ENCODE results near the gene IRAK1.
"Not testable (repeated sequence)": the region's sequence is repeated elsewhere in the genome, so short reads cannot be mapped to it uniquely, and the experiment has no call there.

IRAK1 gene

DNA sequence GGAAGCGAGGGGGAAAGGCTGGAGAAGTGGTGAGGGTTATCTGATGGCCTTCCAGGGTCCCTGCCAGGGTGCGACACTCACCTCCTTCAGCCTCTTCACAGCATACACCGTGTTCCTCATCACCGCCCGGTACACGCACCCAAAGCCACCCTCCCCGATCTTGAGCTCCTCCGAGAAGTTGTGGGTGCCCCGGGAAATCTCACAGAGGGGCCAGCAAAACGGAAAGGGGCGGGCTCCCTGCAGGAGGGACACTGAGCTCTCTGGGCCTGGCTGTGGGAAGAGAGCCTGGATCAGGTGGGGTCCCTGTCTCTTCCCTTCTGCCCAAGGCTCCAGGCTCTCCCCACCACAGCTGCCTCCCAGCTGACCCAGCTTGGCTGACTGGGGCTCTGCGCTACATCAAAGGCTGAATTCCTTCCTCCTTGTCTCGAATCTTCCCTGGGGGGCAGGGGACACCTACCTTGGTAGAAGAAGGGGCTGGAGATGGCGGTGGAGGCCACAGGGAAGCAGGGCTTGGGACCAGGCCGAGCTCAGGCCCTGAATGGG is 1.1 kb downstream of the IRAK1 start:
- DNase-seq: no peak

DNA sequence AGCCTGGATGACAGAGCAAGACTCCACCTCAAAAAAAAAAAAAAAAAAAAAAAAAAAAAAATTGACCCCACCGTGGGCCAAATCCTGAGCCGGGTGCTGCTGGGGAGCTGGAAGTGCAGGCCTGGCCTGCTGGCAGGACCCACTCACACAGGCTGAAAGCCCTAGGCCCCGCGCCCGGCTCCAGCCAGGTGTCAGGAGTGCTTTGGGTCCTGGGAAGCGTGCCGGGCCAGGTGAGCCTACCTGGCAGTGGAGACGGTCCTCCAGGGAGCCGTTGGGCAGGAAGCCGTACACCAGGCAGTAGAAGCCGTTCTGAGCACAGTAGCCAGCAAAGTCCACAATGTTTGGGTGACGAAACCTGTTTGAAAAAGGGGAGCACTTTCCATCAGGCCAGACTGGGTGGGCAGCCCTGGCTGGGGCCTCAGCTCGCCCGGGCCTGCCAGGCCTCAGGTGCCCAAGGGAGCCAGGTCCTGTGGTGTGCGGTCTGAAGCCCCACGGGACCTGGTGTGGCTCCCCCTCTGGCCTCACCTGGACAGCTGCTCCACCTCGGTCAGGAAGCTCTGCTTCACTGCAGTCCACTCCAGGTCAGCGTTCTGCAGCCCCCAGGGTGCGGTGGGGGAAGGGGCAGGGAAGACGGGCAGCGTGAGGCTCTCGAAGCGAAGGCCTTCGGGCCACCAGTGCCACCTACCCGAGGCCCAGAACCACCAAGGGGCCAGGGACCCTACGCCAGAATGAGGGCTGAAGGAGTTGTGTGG is 1.8 kb downstream of the IRAK1 start:
- no peak for DNase-seq

DNA sequence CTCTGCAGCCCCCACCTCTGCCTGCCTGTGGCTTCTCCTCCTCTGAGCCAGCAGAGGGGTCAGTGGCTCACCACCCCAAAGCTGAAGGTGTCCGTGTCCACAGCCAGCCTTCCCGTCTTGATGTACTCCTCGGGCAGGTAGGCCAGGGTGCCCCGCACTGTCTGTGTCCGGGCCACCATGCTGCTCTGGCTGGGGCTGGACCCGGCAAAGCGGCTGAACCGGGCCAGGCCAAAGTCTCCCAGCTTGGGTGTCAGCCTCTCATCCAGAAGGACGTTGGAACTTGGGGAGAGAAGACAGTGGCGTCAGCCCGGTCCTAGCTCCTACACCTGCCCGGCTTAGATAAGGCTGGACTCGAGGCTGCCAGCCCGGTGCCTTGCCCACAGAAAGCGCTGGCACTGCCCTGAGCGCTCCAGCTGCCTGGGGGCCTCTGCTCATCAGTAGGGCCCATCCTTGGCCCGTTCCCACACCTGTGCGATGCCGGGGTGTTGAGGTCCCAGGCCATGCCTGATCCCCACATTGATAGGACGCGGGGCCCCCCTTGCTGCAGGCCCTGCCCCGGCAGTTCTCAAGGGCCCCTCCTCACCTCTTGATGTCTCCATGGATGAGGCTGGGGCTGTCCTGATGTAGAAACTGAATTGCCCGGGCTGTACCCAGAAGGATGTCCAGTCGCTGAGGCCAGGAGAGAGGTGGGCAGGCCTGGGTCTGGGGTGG is 3.2 kb downstream of the IRAK1 start:
- no peak for DNase-seq

DNA sequence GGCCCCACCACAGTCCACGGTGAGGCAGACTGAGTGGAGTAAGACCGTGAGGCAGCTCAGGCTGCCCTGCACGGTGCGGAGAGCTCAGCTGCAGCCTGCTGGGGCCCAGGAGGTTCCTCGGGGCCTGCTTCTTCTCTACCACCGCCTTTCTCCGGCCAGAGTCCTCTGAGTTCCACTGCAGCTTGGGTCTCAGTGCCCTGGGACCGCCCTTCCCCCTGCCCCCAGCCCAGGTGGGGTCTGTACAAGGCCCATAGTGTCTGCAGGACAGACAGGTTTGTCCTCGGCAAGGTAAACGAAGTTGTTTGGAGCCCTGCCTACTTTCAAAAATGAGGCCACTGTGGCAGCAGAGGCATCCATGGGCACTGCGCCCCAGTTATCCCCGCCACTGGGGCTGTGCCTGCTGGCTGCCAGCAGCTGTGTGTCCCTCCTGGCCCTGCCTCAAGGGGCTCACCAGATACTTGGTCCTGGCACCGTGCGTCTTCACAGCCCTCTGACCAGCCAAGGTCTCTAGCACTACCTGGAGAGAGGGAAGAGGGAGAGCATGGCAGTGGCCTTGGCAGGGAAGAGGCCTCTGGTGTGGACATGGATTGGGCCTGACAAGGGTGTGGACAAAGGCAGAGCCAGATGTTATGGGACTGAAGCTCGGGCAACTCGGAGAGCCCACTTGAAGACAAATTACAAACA is 4.0 kb downstream of the IRAK1 start:
- no peak for DNase-seq

DNA sequence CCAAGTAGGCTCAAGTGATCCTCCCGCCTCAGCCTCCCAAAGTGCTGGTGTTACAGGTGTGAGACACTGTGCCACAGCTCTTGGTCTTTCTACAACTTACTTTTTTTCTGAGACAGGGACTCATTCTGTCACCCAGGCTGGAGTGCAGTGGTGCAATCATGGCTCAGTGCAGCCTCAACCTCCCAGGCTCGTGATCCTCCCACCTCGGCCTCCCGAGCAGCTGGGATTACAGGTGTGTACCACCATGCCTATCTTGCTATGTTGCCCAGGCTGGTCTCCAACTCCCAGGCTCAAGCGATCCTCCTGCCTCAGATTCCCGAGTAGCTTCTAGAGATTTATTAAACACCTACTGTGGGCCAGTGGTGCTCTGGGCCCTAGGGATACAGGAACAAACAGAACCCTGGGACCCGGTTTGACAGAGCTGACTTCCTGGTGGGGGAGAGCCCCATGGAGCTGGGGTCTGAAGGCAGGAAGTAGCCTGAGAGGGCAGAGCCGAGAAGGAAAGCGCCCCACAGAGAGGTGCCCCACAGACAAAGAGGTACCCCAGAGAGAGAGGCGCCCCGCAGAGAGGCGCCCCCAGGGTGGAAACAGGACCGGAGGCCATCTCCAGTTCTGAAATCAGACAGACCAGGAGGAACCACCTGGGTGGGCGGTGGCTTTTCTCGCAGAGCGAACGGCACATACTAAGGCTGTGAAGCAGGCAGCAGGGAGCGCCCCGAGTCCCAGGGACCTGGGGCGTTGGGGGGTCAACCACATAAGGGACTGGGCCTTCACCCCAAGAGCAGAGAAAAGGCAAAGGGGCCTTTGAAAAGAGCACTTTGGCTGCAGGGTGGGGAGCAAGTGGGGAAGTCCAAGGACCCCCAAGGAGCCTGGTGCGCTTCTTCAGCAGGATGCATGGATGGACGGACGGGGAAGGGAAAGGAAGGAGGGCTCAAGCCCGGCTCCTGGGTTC is 5.0 kb downstream of the IRAK1 start:
- DNase-seq: no peak

DNA sequence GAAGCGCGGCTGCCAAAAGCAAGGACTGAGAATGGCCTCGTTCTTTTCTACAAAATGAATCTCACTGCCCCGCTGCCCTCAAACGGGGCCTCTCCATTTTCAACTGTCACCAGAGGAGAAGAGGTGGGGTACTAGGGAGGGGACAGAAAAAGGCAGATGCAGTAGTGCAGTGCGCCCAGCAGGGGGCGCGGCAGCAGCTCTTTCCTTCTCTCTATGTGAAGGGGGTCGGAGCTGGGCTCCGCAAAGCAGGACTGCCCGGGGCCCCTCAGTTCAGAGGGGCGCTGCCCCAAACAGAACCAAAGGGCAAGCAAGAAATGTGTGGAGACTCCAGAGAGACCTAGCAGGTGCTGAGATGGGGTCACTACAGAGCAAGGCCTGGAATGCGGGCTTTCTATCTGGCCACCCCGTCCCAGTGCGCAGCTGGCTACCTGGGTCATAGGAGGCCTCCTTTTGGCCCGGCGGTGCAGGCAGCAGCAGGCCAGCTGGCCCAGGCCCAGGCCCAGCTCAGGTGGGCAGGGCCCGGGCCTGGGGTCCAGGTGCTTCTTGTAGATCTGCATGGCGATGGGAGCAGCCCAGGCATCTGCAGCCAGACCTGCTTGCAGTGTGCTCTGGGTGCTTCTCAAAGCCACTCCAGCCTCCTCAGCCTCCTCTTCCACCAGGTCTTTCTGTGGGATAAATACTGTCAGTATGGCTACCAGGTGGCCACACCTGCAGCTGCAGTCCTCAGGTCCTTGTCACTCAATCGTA is 5.9 kb downstream of the IRAK1 start:
- peak; percentile 11 for DNase-seq

DNA sequence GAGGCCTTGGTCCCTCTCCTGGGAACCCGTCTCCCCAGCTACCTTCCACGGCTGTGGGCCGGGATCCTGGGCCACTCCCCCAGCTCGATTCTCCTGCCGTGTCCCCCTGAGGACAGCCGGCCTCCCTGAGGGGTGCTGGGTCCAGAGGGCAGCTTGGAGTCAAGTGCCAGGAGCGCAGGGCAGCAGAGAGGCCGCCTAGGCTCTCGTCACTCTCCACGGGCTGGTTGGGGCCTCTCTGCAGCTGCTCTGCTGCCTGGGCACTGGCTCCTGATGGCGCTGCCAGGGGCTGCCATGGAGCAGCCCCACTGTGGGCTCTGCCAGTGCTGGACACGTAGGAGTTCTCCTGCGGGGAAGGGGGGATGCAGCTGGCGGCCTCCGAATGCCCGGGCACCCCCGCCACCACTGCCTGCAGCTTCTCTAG is 6.7 kb downstream of the IRAK1 start:
- no peak for DNase-seq

DNA sequence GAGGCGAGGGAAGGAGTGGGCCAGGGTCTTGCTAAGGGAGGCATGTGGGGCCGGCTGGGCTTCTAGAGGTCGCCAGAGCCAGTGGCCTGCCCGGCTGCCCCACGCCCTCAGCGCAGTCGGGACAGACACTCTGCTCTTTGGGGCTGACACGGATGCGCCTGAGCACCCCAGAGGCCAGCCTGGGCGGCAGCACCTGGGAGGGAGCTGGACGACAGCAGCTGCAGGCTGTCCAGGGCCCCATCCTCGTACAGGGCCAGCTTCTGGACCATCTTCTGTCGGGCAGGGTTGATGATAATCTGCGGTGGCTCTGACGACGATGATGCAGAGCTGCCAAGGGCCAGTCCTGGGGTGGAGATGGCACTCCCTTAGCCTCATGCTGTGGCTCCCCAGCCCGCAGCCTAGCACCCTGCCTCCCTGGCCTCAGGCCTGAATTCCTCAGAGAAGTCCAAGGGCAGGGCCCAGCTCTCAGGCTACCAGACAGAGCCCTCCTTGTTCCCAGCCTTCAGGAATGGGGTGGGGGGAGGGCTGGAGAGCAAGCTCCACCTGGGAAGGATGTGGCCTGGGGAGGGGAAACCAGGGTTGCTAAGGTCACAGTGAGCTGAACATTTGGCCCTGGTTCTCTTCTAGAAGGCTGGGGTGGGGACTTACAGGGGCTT is 7.2 kb downstream of the IRAK1 start:
- DNase-seq: no peak

DNA sequence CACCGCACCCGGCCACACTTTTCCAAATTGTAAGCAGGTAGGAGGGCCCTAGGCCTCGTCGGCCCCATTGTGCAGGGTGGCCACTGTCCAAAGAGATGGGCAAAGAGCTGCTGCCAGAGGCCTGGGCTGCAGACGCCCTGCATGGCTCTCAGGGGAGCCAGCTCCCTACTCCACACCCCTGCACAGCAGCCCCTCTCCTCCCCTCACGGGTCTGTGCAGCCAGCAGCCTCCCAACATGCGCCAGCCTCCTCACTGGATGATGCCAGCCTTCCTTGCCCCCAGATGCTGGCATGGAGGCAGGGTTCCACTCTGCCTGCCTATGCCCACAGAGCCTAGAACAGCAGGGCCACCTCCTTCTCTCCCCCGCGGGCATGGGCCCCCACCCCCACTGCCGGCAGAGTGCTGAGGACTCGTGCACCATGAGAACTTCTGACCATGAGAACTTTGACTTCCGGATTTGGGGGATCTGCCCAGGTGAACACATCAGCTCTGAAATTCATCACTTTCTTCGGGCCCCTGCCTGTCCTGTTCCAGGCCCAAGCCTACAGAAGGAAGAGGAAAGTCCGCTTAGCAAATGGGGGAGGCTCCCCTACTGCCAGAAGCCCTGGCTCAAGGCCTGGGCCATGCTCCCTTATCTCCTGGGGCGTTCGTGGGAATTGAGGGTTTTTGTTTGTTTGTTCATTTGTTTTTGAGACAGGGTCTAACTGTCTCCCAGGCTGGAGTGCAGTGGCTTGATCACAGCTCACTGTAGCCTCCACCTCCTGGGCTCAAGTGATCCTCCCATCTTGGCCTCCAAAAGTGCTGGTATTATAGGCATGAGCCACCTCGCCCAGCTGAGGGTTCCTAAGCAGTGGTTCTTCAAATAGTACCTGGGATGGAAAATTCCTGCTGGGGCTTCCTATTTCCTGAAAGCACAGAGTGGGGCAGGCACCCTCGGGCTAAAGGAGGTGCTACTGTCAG is 8.0 kb downstream of the IRAK1 start:
- no peak for DNase-seq

DNA sequence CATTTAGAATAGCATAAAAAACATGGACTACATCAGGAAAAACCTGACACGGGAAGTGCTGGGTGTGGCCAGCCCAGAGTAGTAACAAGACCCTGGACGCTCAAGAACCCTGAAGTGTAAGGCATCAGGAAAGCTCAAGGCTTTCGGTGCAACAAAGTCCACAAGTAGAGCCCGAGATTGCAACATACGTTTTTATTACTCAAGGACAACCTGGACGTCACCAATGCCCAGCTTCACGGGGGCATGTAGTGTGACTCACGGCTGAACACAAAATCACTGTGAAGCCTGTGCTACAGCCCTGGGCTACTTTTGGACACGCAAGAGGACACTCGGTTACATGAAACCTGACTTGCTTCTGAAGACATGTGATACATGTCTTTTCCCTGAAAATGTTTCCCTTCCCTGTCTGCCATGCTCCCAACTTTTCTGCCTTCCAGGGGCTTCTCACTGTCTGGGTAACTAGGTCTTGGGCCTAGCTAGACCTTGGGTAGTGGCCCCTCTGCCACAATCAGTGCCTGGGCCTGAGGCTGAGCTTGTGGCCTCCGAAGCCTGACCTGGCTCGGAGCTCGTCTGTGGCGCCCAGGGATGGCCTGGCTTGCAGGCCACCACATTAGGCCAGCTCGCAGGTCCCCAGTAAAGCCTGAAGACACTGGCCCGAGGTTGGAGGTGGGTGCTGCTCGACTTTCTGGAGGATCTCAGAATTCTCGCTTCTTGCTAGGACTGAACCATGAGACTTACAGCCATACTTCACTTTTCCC is 9.2 kb downstream of the IRAK1 start:
- DNase-seq: no peak

DNA sequence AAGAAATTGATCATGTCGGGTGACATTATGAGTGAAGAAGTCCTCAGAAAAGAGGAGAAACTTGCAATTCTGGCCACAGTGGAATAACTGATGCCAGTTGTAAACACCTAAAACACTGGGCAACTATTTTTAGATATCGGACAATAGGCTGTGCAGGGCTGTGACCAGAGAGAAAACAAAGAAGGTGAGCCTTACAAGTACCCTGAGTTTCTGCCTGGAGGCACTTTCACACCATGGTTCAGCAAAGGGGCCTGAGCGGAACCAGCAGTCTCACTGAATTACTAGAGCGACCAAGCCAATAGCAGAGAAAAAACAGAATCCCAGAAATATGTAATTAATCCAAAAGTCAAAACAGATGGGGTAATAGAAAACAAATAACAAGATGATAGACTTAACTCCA is 11.2 kb downstream of the IRAK1 start:
- DNase-seq: no peak

DNA sequence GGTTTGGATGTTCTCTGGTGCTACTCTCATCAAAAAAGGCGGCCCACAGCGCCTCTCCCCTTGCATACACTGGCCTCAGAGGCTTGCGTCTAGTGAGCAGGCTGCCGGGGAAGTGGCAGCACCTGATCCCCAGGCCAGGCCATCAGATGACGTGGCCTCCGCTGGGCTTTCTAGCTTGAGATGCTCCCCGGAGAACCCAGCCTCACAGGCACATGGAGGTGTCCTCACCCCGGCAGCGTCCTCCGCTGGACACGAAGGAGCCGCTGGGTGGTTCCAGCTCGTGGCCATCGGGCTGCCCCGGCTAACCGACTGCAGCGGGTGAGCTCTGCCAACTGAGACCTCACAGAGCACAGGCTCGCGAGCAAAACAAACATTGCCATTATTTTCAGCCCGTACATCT is 12.8 kb downstream of the IRAK1 start:
- DNase-seq: no peak

DNA sequence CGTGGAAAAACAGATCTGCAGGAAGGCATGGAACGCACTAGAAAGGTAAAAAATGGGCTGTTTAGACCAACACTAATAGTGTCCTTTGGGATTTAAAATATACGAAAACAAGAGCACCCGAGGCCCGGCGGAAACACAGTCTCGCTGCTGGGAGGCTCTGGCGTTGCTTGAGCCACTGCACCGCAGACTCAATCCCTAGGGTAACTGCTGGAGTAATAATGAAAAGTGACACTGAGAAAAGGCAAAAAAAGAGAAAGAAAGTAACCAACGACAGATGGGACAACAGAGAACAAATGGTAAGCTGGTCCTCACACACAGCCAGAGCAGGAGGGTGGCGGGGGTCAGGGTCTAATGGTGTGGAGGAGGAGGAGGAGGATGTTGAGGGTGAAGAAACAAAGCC is 15.4 kb downstream of the IRAK1 start:
- peak; percentile 78 for DNase-seq

DNA sequence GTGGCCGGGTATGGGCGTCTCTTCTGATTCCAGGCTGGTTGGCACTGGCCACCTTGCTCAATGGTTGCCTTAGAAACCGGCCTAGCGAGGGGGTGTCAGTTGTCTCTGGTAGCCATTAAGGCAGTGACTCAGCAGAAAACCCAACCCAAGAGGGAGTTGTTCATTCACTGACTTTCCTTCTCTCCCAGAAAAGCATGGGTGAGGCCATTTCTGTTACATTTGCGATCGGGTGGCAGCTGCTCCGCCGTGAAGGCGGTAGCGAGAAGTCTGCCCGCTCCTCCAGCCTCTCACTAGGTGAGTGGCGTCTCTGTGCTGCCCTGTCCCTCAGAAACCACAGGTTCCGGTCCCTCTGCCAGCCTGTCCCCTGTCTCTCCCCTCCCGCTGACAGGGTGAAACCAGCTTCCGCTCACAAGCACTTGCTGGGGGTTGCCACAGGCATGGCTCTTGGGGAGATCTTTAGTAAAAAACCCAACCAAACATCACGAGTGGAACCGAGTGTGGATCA is 17.4 kb downstream of the IRAK1 start:
- peak; percentile 16 for DNase-seq

DNA sequence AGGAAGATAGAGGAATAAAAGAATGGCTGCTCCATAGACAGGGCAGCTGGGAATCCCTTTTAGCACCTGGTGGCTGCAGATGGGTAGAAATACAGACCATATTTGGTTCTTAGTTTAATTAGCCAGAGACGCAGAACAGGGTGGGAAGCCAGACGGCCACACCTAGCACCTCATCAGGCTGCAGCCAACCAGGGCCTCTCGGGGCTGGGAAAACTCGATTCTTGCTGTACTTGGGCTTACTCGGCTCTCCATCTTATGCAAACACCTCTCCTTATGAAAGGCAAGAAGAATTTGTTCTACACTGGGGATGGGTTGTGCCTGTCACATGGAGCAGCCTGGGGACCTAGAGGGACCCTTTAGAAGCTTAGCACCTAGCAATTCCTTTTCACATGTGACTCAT is 19.7 kb downstream of the IRAK1 start:
- peak; percentile 90 for DNase-seq

DNA sequence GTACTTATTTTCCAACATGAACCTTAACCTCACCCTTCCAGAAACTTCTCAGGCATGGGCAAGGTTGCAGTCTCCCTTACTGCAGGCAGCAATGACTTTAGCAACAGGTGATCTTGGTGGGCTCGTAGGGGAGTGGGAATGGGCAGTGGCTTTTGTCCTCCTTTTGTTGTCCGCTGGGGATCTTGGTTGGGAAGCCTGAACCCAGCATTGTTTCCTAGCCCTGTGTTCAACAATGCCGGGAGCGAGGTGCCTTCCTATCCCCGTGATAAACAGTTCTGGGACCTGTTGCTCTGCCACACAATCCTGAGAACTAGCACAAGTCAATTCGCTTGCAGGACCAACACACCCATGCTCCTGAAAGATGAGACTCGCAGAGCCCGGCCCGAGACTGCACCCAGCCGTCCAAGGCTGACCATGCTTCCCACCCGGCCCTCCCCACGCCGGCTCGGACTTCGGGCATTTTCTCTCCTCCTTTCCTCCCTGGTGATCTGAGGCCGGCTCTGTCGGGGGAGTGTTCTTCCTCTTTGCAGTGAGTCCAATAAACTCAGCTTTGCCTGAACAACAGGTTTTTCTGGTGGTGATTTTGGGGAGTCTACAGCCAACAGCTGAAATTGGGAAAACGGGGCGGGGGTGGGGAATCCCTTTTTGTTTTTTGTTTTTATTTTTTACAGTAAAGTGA is 20.2 kb downstream of the IRAK1 start:
- DNase-seq: no peak

DNA sequence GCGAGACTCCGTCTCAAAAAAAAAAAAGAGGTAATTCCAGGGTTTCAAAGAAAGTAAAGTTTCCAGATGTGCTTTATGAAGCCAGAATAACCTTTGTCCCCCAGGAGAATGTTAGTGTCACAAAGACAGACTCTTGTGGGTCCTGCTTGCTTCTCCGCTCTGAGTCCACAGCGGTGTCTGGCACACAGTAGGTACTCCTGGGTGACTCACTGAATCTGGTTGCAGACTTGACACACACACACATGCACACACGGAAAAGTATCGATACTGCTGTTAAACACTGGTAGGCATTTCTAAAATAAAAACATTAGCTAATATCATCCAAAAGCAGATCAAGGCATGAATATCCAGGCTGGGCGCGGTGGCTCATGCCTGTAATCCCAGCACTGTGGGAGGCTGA is 24.2 kb downstream of the IRAK1 start:
- no peak for DNase-seq

DNA sequence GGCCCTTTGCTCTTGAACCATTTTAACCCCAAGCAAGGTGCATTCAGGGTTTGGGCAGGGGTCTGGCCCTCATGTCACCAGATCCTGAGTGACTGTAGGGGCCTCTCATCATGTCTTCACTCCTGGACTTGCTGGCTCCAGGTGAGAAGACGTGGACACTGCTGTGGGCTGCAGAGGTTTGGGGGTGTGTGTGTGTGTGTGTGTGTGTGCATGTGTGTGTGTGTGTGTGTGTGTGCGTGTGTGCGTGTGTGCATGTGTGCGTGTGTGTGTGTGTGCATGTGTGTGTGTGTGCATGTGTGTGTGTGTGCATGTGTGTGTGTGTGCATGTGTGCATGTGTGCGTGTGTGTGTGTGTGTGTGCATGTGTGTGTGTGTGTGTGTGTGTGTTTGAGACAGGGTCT is 25.3 kb downstream of the IRAK1 start:
- DNase-seq: not testable (repeated sequence)

All from NCI-H2171 treated with DMSO at 0.1 percent for 48 hours (cell line).